GM18520 (cell line): ENCODE measurements around the gene ACBD4.

Experiments
- ATAC-seq: cut with Tn5 transposase; IDR thresholded peaks from one replicate; pipeline ENCODE4 v1.9.1; 2021; ENCODE audit not compliant: unreplicated experiment

ACBD4 gene

GRCh38 chr17:45149669-45150664 is 14.5 kb downstream of the ACBD4 start:
- no peak for ATAC-seq

GRCh38 chr17:45150911-45151809 is 15.7 kb downstream of the ACBD4 start:
- no peak for ATAC-seq

- no peak for ATAC-seq
Observed at GRCh38 chr17:45155029-45155428, 19.5 kb downstream of the ACBD4 start.

GRCh38 chr17:45155483-45155882 is 20.0 kb downstream of the ACBD4 start:
- ATAC-seq, result no peak

GRCh38 chr17:45156242-45156641 is 20.8 kb downstream of the ACBD4 start:
- no peak for ATAC-seq

- no peak for ATAC-seq
Observed at GRCh38 chr17:45160447-45161287, 25.2 kb downstream of the ACBD4 start.

- peak; percentile 87 for ATAC-seq
Observed at GRCh38 chr17:45161288-45162024, 26.0 kb downstream of the ACBD4 start, which contains the start of gene HEXIM2. Gene HEXIM2 (plus strand): TSS chr17:45161875. CDS start chr17:45162794, 919 bp downstream.

- no peak for ATAC-seq
Observed at GRCh38 chr17:45162025-45162687, 26.7 kb downstream of the ACBD4 start.

- ATAC-seq, result no peak
Observed at GRCh38 chr17:45164734-45165269, 29.3 kb downstream of the ACBD4 start.

- no peak for ATAC-seq
Observed at GRCh38 chr17:45168991-45169752, 33.7 kb downstream of the ACBD4 start.

GRCh38 chr17:45170280-45170930 is 34.9 kb downstream of the ACBD4 start:
- no peak for ATAC-seq

GRCh38 chr17:45170931-45171337 is 35.4 kb downstream of the ACBD4 start:
- no peak for ATAC-seq

- no peak for ATAC-seq
Observed at GRCh38 chr17:45171338-45172231, 36.1 kb downstream of the ACBD4 start.

- ATAC-seq, result no peak
Observed at GRCh38 chr17:45172232-45172540, 36.7 kb downstream of the ACBD4 start.

GRCh38 chr17:45172541-45173286 is 37.2 kb downstream of the ACBD4 start:
- ATAC-seq, result no peak

- ATAC-seq, result no peak
Observed at GRCh38 chr17:45175759-45176115, 40.2 kb downstream of the ACBD4 start.
